Mucosa of stomach (tissue), 1 donor: ENCODE results near the gene MR1.
"Not testable (repeated sequence)": the region's sequence is repeated elsewhere in the genome, so short reads cannot be mapped to it uniquely, and the experiment has no call there.

Experiments
- H3K27me3 ChIP-seq: one replicate; pipeline ENCODE4 v1.7.0; 2013; ENCODE audit warnings: mild to moderate bottlenecking, low read length; ENCODE audit not compliant: control insufficient read depth, insufficient read depth
- H3K36me3 ChIP-seq: one replicate; pipeline ENCODE4 v1.7.0; 2013; ENCODE audit warnings: low read length; ENCODE audit not compliant: control insufficient read depth, insufficient read depth
- H3K4me1 ChIP-seq: one replicate; pipeline ENCODE4 v1.7.0; 2013; ENCODE audit warnings: mild to moderate bottlenecking, low read length; ENCODE audit not compliant: control insufficient read depth, insufficient read depth
- H3K4me3 ChIP-seq: one replicate; pipeline ENCODE4 v1.7.0; 2013; ENCODE audit warnings: low read length
- H3K9ac ChIP-seq: one replicate; pipeline ENCODE4 v1.7.0; 2013; ENCODE audit warnings: mild to moderate bottlenecking, low read length, moderate library complexity
- H3K9me3 ChIP-seq: one replicate; pipeline ENCODE4 v1.7.0; 2013; ENCODE audit warnings: mild to moderate bottlenecking, low read length, moderate library complexity; ENCODE audit not compliant: control insufficient read depth
- donor health status: Pancreatic carcinoma.

Gene MR1

DNA sequence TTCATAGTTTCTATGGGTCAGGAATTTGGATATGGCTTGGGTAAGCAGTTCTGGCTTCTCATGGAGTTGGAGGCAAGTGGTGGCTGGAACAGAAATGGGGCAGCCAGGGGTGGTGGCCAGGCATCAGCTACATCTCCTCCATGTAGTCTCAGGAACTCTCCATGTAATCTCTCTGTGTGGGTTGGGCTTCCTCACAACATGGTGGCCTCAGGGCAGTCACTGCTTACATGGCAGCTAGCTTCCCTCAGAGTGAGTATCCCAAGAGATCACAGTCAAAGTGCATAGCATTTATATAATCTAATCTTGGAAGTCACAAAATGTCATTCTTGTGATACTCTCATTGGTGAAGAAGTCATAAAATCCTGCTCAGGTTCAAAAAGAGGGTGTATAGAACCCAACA is 25.7 kb downstream of the MR1 start:
- H3K4me3 ChIP-seq = no peak overlapping the region

DNA sequence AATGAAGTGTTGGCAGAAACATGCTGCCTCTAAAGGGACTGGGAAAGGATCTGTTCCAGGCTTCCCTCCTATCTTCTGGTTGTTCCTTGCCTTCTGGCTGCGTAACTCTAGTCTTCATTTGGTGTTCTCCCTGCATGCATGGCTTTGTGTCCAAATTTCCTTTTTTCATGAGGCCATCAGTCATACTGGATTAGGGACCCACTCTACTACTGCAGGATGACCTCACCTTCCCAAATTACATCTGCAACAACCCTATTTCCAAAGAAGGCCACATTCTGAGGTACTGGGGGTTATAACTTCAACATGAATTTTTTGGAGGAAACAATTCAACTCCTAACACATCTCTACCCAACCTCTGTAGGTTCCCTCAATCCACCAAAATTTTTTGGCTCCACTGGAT is 26.3 kb downstream of the MR1 start:
- Histone ChIP-seq H3K9me3 (no peaks in the 10 kb centered on the region), H3K9ac (no peak overlapping the region), H3K4me3 (no peak overlapping the region), H3K4me1 (no peaks in the 10 kb centered on the region), H3K36me3 (no peaks in the 10 kb centered on the region), H3K27me3 (no peaks in the 10 kb centered on the region)

More for the DNA sequence above, 25.7 kb downstream of the MR1 start:
- Histone ChIP-seq H3K36me3 (no peaks in the 10 kb centered on the region), H3K4me1 (no peaks in the 10 kb centered on the region), H3K27me3 (no peaks in the 10 kb centered on the region), H3K9ac (no peak overlapping the region), H3K9me3 (no peaks in the 10 kb centered on the region)

GRCh38 chr1:181060947-181061346 is 27.2 kb downstream of the MR1 start:
- not testable (repeated sequence) for H3K27me3 ChIP-seq, H3K9ac ChIP-seq, H3K4me1 ChIP-seq, H3K9me3 ChIP-seq, H3K4me3 ChIP-seq, H3K36me3 ChIP-seq

GRCh38 chr1:181061487-181061886 is 27.7 kb downstream of the MR1 start:
- no peaks in the 10 kb centered on the region for H3K27me3 ChIP-seq
- no peak overlapping the region for H3K9ac ChIP-seq
- no peaks in the 10 kb centered on the region for H3K4me1 ChIP-seq
- H3K9me3 ChIP-seq = no peaks in the 10 kb centered on the region
- H3K4me3 ChIP-seq = no peak overlapping the region
- H3K36me3 ChIP-seq = no peaks in the 10 kb centered on the region

- Histone ChIP-seq H3K9me3 (no peaks in the 10 kb centered on the region), H3K4me1 (no peaks in the 10 kb centered on the region), H3K9ac (no peak overlapping the region), H3K4me3 (no peak overlapping the region), H3K36me3 (no peaks in the 10 kb centered on the region), H3K27me3 (no peaks in the 10 kb centered on the region)
Observed at GRCh38 chr1:181061891-181062835, 28.4 kb downstream of the MR1 start.

- no peak overlapping the region for H3K4me3 ChIP-seq
- H3K9ac ChIP-seq = no peak overlapping the region
- no peaks in the 10 kb centered on the region for H3K36me3 ChIP-seq
- H3K4me1 ChIP-seq = no peaks in the 10 kb centered on the region
- H3K9me3 ChIP-seq = no peaks in the 10 kb centered on the region
- H3K27me3 ChIP-seq = no peaks in the 10 kb centered on the region
Observed at GRCh38 chr1:181062836-181063428, 29.1 kb downstream of the MR1 start.

DNA sequence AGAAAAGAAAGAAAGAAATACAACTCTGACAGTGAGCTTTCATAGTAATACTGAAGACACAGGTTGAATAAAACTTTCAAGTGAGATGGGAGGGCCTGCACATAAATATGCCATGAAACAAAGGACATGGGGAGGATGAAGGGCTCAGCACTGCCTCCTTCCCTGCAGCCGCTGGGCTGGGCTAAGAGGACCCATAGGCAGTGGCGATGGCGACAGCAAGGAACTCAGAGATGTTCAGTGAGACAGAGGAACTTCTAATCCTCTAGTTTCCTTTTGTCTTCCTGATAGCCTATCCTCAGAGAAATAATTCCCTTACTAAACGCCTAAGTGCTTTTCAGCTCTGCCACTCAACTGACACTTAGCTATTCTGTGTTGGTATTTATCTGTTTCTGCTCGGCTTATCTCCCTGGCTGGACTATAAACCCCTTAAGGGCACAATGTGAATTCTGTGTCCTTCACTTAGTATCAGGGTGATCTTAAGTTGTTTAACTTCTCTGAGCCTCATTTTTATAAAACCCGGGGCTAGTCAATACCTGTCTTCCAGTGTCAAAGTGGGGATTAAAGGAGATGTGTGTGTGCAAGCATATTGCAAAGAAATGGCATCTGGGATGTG is 30.3 kb downstream of the MR1 start:
- no peaks in the 10 kb centered on the region for H3K27me3 ChIP-seq
- H3K9ac ChIP-seq = no peak overlapping the region
- H3K36me3 ChIP-seq = no peaks in the 10 kb centered on the region
- no peak overlapping the region for H3K4me3 ChIP-seq
- no peaks in the 10 kb centered on the region for H3K9me3 ChIP-seq
- H3K4me1 ChIP-seq = no peaks in the 10 kb centered on the region

GRCh38 chr1:181064702-181065101 is 30.9 kb downstream of the MR1 start:
- H3K27me3 ChIP-seq = no peaks in the 10 kb centered on the region
- H3K4me3 ChIP-seq = no peak overlapping the region
- no peaks in the 10 kb centered on the region for H3K4me1 ChIP-seq
- no peaks in the 10 kb centered on the region for H3K9me3 ChIP-seq
- no peak overlapping the region for H3K9ac ChIP-seq
- H3K36me3 ChIP-seq = no peaks in the 10 kb centered on the region

DNA sequence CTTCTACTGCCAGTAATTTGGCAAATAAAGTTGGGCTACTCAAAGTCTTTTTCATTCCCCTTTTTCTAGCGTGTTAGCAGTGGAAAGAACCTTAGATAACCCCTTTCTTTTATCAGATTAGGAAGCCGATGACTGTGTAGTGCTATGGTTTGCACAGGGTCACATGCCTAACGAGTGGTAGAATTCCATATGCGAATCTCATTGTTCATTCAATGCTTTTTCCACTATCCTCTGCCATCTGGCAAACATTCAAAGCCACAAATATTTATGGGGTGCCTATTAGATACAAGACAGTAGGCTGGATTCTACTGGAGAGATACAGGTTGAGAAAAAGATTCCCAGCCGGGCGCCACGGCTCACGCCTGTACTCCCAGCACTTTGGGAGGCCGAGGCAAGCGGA is 39.9 kb downstream of the MR1 start:
- H3K4me1 ChIP-seq = peaks cover 5% of the 10 kb centered on the region
- H3K9ac ChIP-seq = no peak overlapping the region
- H3K4me3 ChIP-seq = no peak overlapping the region
- H3K36me3 ChIP-seq = no peaks in the 10 kb centered on the region
- no peaks in the 10 kb centered on the region for H3K9me3 ChIP-seq
- H3K27me3 ChIP-seq = peaks cover 8% of the 10 kb centered on the region

DNA sequence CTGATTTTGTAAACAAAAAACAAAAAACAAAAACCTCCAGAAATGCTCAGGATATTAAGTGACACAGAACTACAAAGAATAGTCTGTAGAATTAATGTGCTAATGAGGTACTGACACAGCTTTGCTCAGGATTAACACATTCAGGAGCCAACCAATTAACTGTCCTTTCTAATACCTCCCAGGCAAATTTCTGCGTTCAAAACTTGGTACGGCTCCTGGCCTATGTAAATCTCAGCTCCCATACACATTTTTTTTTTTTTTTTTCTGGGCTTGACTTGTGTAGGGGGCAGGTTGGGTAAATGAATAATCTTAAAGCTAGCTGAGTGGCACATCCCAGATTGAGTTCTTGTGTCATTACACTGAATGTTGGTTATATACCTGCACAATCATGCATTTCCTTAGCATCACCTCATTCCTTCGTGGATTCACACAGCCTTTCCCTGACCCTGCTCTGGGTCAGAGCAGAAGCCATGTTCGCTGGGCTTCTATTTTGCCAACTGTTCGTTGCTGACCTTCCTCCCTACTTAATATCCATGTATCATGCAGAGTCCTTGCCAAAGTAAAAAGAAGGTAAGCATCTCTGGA is 42.1 kb downstream of the MR1 start:
- no peak overlapping the region for H3K4me3 ChIP-seq
- no peak overlapping the region for H3K9ac ChIP-seq
- no peaks in the 10 kb centered on the region for H3K9me3 ChIP-seq
- H3K36me3 ChIP-seq = no peaks in the 10 kb centered on the region
- H3K27me3 ChIP-seq = peaks cover 8% of the 10 kb centered on the region
- H3K4me1 ChIP-seq = peaks cover 5% of the 10 kb centered on the region

GRCh38 chr1:181076852-181077251 is 43.1 kb downstream of the MR1 start:
- Histone ChIP-seq H3K9me3 (no peaks in the 10 kb centered on the region), H3K4me1 (peaks cover 5% of the 10 kb centered on the region), H3K9ac (no peak overlapping the region), H3K36me3 (no peaks in the 10 kb centered on the region), H3K27me3 (peaks cover 8% of the 10 kb centered on the region), H3K4me3 (no peak overlapping the region)
